UCSD-AML1 (cell line): Measurements from ENCODE around the gene ADK.

Experiments used
- DNase-seq: peaks from one replicate; lab custom pipeline; 2025; ENCODE audit not compliant: unreplicated experiment; lab: John Stamatoyannopoulos, UW

The ADK gene

GRCh38 chr10:74645692-74646091 is 494.7 kb downstream of the ADK start:
- DNase-seq = no peak

- no peak for DNase-seq
Observed at GRCh38 chr10:74650613-74651012, 499.6 kb downstream of the ADK start.

- DNase-seq = no peak
Observed at GRCh38 chr10:74651565-74651964, 500.5 kb downstream of the ADK start.

- no peak for DNase-seq
Observed at GRCh38 chr10:74652664-74653063, 501.6 kb downstream of the ADK start.

- DNase-seq = no peak
Observed at GRCh38 chr10:74658511-74658910, 507.5 kb downstream of the ADK start.

GRCh38 chr10:74662635-74663034 is 511.6 kb downstream of the ADK start:
- no peak for DNase-seq

- no peak for DNase-seq
Observed at GRCh38 chr10:74669210-74669609, 518.2 kb downstream of the ADK start.

- DNase-seq = no peak
Observed at GRCh38 chr10:74671716-74672115, 520.7 kb downstream of the ADK start.

GRCh38 chr10:74672430-74673165 is 521.6 kb downstream of the ADK start:
- DNase-seq = no peak

GRCh38 chr10:74674927-74675326 is 523.9 kb downstream of the ADK start:
- no peak for DNase-seq

- DNase-seq = no peak
Observed at GRCh38 chr10:74675484-74675883, 524.5 kb downstream of the ADK start.

GRCh38 chr10:74677951-74678350 is 526.9 kb downstream of the ADK start:
- DNase-seq = no peak

GRCh38 chr10:74681917-74682627 is 531.1 kb downstream of the ADK start:
- DNase-seq = no peak

- DNase-seq = no peak
Observed at GRCh38 chr10:74683067-74683466, 532.0 kb downstream of the ADK start.

GRCh38 chr10:74683621-74684364 is 532.8 kb downstream of the ADK start:
- DNase-seq = no peak

- DNase-seq = no peak
Observed at GRCh38 chr10:74684462-74684861, 533.4 kb downstream of the ADK start.

GRCh38 chr10:74685564-74685963 is 534.5 kb downstream of the ADK start:
- no peak for DNase-seq

GRCh38 chr10:74690393-74690792 is 539.4 kb downstream of the ADK start:
- no peak for DNase-seq

GRCh38 chr10:74691164-74691563 is 540.1 kb downstream of the ADK start:
- no peak for DNase-seq

- DNase-seq = no peak
Observed at GRCh38 chr10:74704629-74705357, 553.8 kb downstream of the ADK start.

GRCh38 chr10:74705358-74705980 is 554.4 kb downstream of the ADK start:
- no peak for DNase-seq
